Activated naive CD4-positive, alpha-beta T cell treated with anti-CD3 and anti-CD28 coated beads, Interleukin-2, amount 10 ng/mL, durations not matched to agents 7 days and 5 days (primary cell): ENCODE measurements around the gene BMPER.

Source experiments
- CTCF ChIA-PET: fragments of 350-600 bp; sonication (Branson Sonifier 250); formaldehyde crosslinking; loops from one replicate; lab custom pipeline; 2021; ENCODE audit warnings: antibody characterized with exemption; lab: Charles Lee
- DNase-seq: peaks from one replicate; pipeline ENCODE4 v3.0.0-alpha.2; 2020
- H3K27ac Mint-ChIP-seq: one replicate; pipeline ENCODE4 v1.8.0; 2021; ENCODE audit warnings: mild to moderate bottlenecking, moderate library complexity, mixed read lengths
- H3K27me3 Mint-ChIP-seq: one replicate; pipeline ENCODE4 v1.8.0; 2021; ENCODE audit warnings: mild to moderate bottlenecking, mixed read lengths
- H3K36me3 Mint-ChIP-seq: one replicate; pipeline ENCODE4 v1.8.0; 2021; ENCODE audit warnings: mixed read lengths
- H3K4me1 Mint-ChIP-seq: one replicate; pipeline ENCODE4 v1.8.0; 2021; ENCODE audit warnings: mixed read lengths
- H3K4me3 Mint-ChIP-seq: one replicate; pipeline ENCODE4 v1.8.0; 2021; ENCODE audit warnings: mild to moderate bottlenecking, moderate library complexity, mixed read lengths
- H3K9me3 Mint-ChIP-seq: one replicate; pipeline ENCODE4 v1.8.0; 2021; ENCODE audit warnings: mixed read lengths

The BMPER gene

DNA sequence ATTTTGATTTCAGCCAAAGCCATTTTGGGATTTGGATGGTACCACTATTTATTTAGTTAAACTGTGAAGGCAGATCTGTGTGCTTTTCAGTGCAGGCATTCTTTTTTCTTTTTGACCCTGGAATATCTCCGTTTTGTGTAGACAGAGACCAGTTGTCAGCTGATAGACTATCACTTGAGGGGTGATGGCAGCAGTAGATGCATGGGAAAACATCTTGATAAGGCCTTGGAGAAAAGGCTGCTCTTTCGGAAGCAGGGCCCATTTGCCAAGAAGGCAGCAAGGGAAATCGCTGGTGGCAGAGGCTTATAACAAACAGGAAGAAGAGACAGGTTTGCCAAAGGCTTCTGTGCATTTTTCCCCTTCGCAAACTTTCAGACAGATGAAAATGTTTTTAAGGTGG lies 2.6 kb upstream of the BMPER start:
- DNase-seq = no peak
- CTCF ChIA-PET = interaction anchor here (1.0 to 1.3 kb wide), 2 partner anchors 717 to 761 kb away, joined by 3 read pairs; no protein-coding TSS in a partner anchor
- Mint-ChIP-seq H3K27ac (no peak overlapping the region), H3K4me1 (peaks cover 8% of the 10 kb centered on the region), H3K27me3 (peaks cover 67% of the 10 kb centered on the region), H3K4me3 (no peak overlapping the region), H3K36me3 (no peaks in the 10 kb centered on the region), H3K9me3 (no peaks in the 10 kb centered on the region)

DNA sequence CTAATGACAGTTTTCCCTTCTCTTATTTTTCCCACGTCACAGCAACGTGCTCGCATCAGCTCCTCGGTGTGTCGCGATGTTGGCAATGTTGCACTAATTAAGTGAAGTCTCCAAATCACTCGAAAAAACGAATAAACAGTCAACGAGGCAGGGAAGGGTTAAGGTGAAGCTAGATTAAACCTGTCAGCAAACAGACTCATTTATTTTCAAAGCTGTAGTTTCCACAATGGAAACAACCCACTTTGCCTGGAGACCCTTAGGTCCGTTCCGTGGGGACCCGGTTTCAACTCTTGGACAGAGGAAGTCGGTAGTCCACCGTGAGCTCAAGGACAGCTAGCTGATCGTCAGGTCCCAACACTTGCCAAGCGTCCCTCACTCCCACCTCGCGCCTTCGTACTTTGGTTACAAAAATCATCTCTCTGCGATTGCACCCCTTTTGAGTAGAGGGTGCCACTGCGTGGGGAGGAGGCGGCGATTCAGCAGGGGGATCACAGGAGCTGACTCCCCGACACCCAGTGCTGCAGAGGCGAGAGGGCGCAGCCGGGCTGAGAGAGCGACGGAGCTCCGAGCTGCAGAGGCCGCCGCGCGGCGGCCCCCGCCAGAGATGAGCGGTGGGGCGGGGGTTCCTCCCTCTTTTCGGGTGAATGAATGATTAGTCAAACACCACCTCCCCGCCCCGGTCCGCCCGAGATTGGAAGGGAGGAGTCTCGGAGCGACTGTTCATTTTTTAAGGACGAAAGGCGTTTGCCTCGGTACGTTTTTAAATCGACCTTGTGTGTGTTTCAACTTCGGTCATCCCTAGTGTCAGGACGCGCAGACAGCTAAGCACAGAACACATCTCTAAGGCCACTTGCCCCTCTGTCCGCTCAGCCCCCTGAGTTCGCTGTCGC lies 1.3 kb upstream of the BMPER start:
- CTCF ChIA-PET = interaction anchor here (1.0 to 1.3 kb wide), 2 partner anchors 718 to 762 kb away, joined by 3 read pairs; no protein-coding TSS in a partner anchor
- H3K27me3 Mint-ChIP-seq = peaks cover 67% of the 10 kb centered on the region

DNA sequence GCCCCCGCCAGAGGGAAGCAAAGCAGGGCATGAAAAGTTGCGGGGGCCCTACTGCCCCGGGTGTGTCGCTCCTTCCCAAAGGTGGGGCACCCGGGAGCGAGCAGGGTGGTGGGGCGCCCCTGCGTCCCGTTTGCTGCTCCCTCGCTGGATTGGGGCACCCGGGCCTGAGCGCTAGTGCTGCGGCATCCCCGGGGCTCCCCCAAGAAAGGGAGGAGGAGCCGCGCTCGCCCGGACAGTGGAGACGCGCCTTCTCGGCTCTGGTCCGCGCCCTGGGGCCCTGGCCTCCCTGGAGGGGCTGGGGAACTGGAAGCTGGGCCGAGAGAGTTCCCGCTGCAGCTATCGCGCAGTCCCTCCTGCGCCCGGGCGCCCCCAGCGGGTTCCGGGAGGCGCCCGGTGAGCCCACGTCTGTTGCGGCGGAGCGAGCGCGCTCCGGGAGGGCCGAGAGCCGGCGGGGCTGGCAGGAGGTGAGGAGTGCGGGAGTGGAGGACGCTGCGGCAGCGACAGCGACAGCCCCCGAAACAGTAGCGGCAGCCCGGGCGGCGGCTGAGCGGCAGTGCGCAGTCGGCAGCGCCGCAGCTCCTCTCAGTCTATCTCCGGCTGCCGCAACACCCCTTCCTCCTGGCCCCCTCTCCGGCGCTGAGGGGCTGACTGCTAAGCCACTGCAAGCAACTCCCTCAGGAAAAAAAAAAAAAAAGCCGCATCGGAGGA lies 504 bp upstream of the BMPER start:
- Mint-ChIP-seq H3K27ac (no peak overlapping the region), H3K4me1 (peaks cover 8% of the 10 kb centered on the region), H3K27me3 (peaks cover 63% of the 10 kb centered on the region), H3K36me3 (no peaks in the 10 kb centered on the region), H3K4me3 (peak overlapping the region; percentile 18), H3K9me3 (no peaks in the 10 kb centered on the region)
- CTCF ChIA-PET = no interaction called here
- no peak for DNase-seq

More for the DNA sequence above, 1.3 kb upstream of the BMPER start:
- Mint-ChIP-seq H3K36me3 (no peaks in the 10 kb centered on the region), H3K27ac (no peak overlapping the region), H3K9me3 (no peaks in the 10 kb centered on the region), H3K4me1 (peaks cover 8% of the 10 kb centered on the region), H3K4me3 (peak overlapping the region; percentile 49)
- peak; percentile 26 for DNase-seq

DNA sequence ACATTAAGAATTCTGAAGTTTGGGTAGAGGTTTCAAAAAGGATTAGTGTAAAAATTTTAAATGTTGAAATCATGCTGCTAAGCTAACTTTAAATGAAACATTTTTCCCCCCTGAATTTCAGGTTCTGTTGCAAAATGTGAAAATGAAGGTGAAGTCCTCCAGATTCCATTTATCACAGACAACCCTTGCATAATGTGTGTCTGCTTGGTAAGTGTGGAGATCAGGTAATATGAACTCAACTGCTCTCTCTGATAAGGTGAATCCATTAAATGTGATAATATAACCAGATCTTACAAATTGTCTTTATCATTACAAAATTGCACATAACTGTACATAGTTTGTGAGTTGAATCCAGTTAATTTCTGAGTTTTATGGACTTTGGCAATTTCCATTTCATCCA lies 1.4 kb downstream of the BMPER start:
- Mint-ChIP-seq H3K27me3 (peaks cover 53% of the 10 kb centered on the region), H3K9me3 (no peaks in the 10 kb centered on the region), H3K4me1 (peaks cover 8% of the 10 kb centered on the region), H3K4me3 (no peak overlapping the region), H3K36me3 (no peaks in the 10 kb centered on the region), H3K27ac (no peak overlapping the region)
- CTCF ChIA-PET = interaction anchor here (0.7 to 0.8 kb wide), 2 partner anchors 20 to 27 kb away, joined by 4 read pairs; no protein-coding TSS in a partner anchor
- DNase-seq = no peak

GRCh38 chr7:33907625-33908024 lies 2.3 kb downstream of the BMPER start:
- Mint-ChIP-seq H3K4me3 (no peak overlapping the region), H3K4me1 (peaks cover 8% of the 10 kb centered on the region), H3K27ac (no peak overlapping the region), H3K36me3 (no peaks in the 10 kb centered on the region), H3K9me3 (no peaks in the 10 kb centered on the region), H3K27me3 (peaks cover 44% of the 10 kb centered on the region)
- CTCF ChIA-PET = interaction anchor here (1.1 kb wide), 1 partner anchor 25 kb away, joined by 3 read pairs; no protein-coding TSS in a partner anchor
- DNase-seq = no peak

- Mint-ChIP-seq H3K27ac (no peak overlapping the region), H3K36me3 (no peaks in the 10 kb centered on the region), H3K4me3 (no peak overlapping the region), H3K9me3 (no peaks in the 10 kb centered on the region), H3K27me3 (peaks cover 31% of the 10 kb centered on the region), H3K4me1 (peaks cover 2% of the 10 kb centered on the region)
- CTCF ChIA-PET = interaction anchor here (1.5 kb wide), 1 partner anchor 14 kb away, joined by 5 read pairs; no protein-coding TSS in a partner anchor
- no peak for DNase-seq
These were observed 4.0 kb downstream of the BMPER start for GRCh38 chr7:33909318-33909717.

GRCh38 chr7:33909755-33910154 lies 4.4 kb downstream of the BMPER start:
- CTCF ChIA-PET = interaction anchor here (1.5 kb wide), 1 partner anchor 14 kb away, joined by 5 read pairs; no protein-coding TSS in a partner anchor
- no peaks in the 10 kb centered on the region for H3K36me3 Mint-ChIP-seq
- peaks cover 27% of the 10 kb centered on the region for H3K27me3 Mint-ChIP-seq
- no peaks in the 10 kb centered on the region for H3K4me1 Mint-ChIP-seq
- no peak for DNase-seq
- no peaks in the 10 kb centered on the region for H3K9me3 Mint-ChIP-seq
- H3K27ac Mint-ChIP-seq = no peak overlapping the region
- no peak overlapping the region for H3K4me3 Mint-ChIP-seq

- Mint-ChIP-seq H3K9me3 (no peaks in the 10 kb centered on the region), H3K36me3 (no peaks in the 10 kb centered on the region), H3K4me3 (no peak overlapping the region), H3K27me3 (peaks cover 17% of the 10 kb centered on the region), H3K27ac (no peak overlapping the region), H3K4me1 (no peaks in the 10 kb centered on the region)
- DNase-seq = no peak
- CTCF ChIA-PET = interaction anchor here (1.5 kb wide), 1 partner anchor 15 kb away, joined by 5 read pairs; no protein-coding TSS in a partner anchor
These were observed 5.4 kb downstream of the BMPER start for GRCh38 chr7:33910756-33911155.

GRCh38 chr7:33916357-33917081 lies 11.2 kb downstream of the BMPER start:
- H3K36me3 Mint-ChIP-seq = no peaks in the 10 kb centered on the region
- H3K4me1 Mint-ChIP-seq = no peaks in the 10 kb centered on the region
- no peak overlapping the region for H3K27ac Mint-ChIP-seq
- H3K27me3 Mint-ChIP-seq = peaks cover 4% of the 10 kb centered on the region
- H3K9me3 Mint-ChIP-seq = no peaks in the 10 kb centered on the region
- DNase-seq = no peak
- no peak overlapping the region for H3K4me3 Mint-ChIP-seq
- CTCF ChIA-PET = interaction anchor here (1.1 kb wide), 1 partner anchor 16 kb away, joined by 3 read pairs; no protein-coding TSS in a partner anchor

- H3K36me3 Mint-ChIP-seq = no peaks in the 10 kb centered on the region
- CTCF ChIA-PET = no interaction called here
These were observed 12.3 kb downstream of the BMPER start for GRCh38 chr7:33917661-33918060.

DNA sequence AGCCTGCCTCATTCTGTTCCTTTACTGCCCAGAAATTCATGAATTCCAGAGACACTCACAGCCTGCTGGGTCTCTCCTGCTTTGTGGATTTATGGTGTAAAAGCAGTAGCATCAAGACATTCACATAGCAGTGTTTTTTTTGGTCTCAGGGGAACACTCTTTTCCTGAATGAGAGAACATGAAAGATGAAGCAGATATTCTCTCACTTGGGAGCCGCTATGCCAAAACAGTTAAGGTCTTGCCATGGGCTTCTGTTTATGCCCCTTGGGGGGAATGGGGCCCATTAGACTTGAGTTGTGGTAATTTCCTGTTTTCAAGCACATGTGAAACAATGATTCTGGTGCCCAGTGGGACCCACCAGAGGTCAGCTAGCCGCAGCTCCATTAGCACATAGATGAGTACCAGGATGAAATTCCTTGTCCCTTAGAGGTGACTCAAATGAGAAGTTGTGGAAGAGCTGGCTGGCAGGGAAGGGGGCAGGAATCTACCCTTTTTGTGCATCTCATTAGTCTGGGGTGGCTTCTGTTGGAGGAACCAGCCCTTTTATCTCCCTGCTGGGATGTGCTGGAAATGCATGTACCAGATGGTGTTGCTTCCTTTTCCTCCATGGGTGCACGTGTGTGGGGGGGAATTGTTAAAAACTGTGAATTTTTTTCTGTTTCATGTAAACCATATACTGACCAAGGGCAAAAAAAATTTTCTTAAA lies 13.3 kb downstream of the BMPER start:
- H3K4me3 Mint-ChIP-seq = no peak overlapping the region
- H3K4me1 Mint-ChIP-seq = no peaks in the 10 kb centered on the region
- CTCF ChIA-PET = no interaction called here
- H3K27ac Mint-ChIP-seq = no peak overlapping the region
- no peak for DNase-seq
- H3K36me3 Mint-ChIP-seq = no peaks in the 10 kb centered on the region
- no peaks in the 10 kb centered on the region for H3K27me3 Mint-ChIP-seq
- no peaks in the 10 kb centered on the region for H3K9me3 Mint-ChIP-seq

More at GRCh38 chr7:33917661-33918060, 12.3 kb downstream of the BMPER start:
- Mint-ChIP-seq H3K27me3 (peaks cover 4% of the 10 kb centered on the region), H3K4me1 (no peaks in the 10 kb centered on the region), H3K9me3 (no peaks in the 10 kb centered on the region), H3K27ac (no peak overlapping the region), H3K4me3 (no peak overlapping the region)
- DNase-seq = no peak

GRCh38 chr7:33919449-33919848 lies 14.1 kb downstream of the BMPER start:
- H3K9me3 Mint-ChIP-seq = no peaks in the 10 kb centered on the region
- DNase-seq = no peak
- H3K27ac Mint-ChIP-seq = no peak overlapping the region
- CTCF ChIA-PET = no interaction called here
- no peaks in the 10 kb centered on the region for H3K36me3 Mint-ChIP-seq
- no peaks in the 10 kb centered on the region for H3K4me1 Mint-ChIP-seq
- H3K27me3 Mint-ChIP-seq = no peaks in the 10 kb centered on the region
- H3K4me3 Mint-ChIP-seq = no peak overlapping the region

- CTCF ChIA-PET = interaction anchor here (1.8 kb wide), 1 partner anchor 12 kb away, joined by 6 read pairs; no protein-coding TSS in a partner anchor
These were observed 16.0 kb downstream of the BMPER start for GRCh38 chr7:33921216-33921938.

More at GRCh38 chr7:33921216-33921938, 16.0 kb downstream of the BMPER start:
- Mint-ChIP-seq H3K27me3 (no peaks in the 10 kb centered on the region), H3K4me3 (no peak overlapping the region), H3K9me3 (no peaks in the 10 kb centered on the region), H3K4me1 (no peaks in the 10 kb centered on the region), H3K27ac (no peak overlapping the region), H3K36me3 (no peaks in the 10 kb centered on the region)
- DNase-seq = no peak
